T-helper 9 cell (primary cell): ENCODE measurements around the gene SYCE3.
"Not testable (repeated sequence)": the region's sequence is repeated elsewhere in the genome, so short reads cannot be mapped to it uniquely, and the experiment has no call there.

Experiments used
- DNase-seq: peaks from one replicate; pipeline ENCODE4 v3.0.0-alpha.2; 2020

SYCE3 gene

GRCh38 chr22:50529897-50530579 is 32.7 kb downstream of the SYCE3 start, which contains the start of gene TYMP:
TYMP (minus strand) TSS chr22:50530012; CDS start chr22:50529709, 303 bp downstream.
- peak; percentile 53 for DNase-seq

- no peak for DNase-seq
Observed at GRCh38 chr22:50529416-50529896, 33.3 kb downstream of the SYCE3 start.

GRCh38 chr22:50528682-50529415 is 33.9 kb downstream of the SYCE3 start:
- DNase-seq = no peak

GRCh38 chr22:50527921-50528681 is 34.6 kb downstream of the SYCE3 start:
- no peak for DNase-seq

- no peak for DNase-seq
Observed at GRCh38 chr22:50526834-50527801, 35.6 kb downstream of the SYCE3 start.

GRCh38 chr22:50526108-50526833 is 36.4 kb downstream of the SYCE3 start:
- DNase-seq = peak; percentile 78

GRCh38 chr22:50525858-50526107 is 36.9 kb downstream of the SYCE3 start:
- no peak for DNase-seq

GRCh38 chr22:50525104-50525857 is 37.4 kb downstream of the SYCE3 start, which contains the start of gene SCO2:
SCO2 (minus strand) TSS chr22:50525598; CDS start chr22:50524411, 1,187 bp downstream.
- DNase-seq = peak; percentile 95

- no peak for DNase-seq
Observed at GRCh38 chr22:50524676-50525103, 38.0 kb downstream of the SYCE3 start.

- no peak for DNase-seq
Observed at GRCh38 chr22:50523806-50524675, 38.7 kb downstream of the SYCE3 start.

- no peak for DNase-seq
Observed at GRCh38 chr22:50523458-50523805, 39.3 kb downstream of the SYCE3 start.

GRCh38 chr22:50522806-50523438 is 39.8 kb downstream of the SYCE3 start:
- DNase-seq = no peak

GRCh38 chr22:50522208-50522805 is 40.4 kb downstream of the SYCE3 start:
- no peak for DNase-seq

GRCh38 chr22:50521710-50522109 is 41.0 kb downstream of the SYCE3 start:
- DNase-seq = no peak

GRCh38 chr22:50520826-50521453 is 41.8 kb downstream of the SYCE3 start:
- DNase-seq = no peak

- DNase-seq = not testable (repeated sequence)
Observed at GRCh38 chr22:50520184-50520583, 42.5 kb downstream of the SYCE3 start.

- no peak for DNase-seq
Observed at GRCh38 chr22:50519151-50519550, 43.6 kb downstream of the SYCE3 start.

- DNase-seq = no peak
Observed at GRCh38 chr22:50518606-50519005, 44.1 kb downstream of the SYCE3 start.
